Mesothelial cell of epicardium (in vitro differentiated cells): ENCODE data around the gene RIMBP2. TPM values are rescaled to one million over a fixed set of nuclear protein-coding genes. Genes with fewer than 3 reads are reported as not detected.
"Not testable (repeated sequence)": the region's sequence is repeated elsewhere in the genome, so short reads cannot be mapped to it uniquely, and the experiment has no call there.

Source experiments
- DNase-seq, 2 experiments: peaks; one replicate each; pipeline ENCODE4 v3.0.0; 2021; ENCODE audit warnings: low spot score in 2 of 2; ENCODE audit not compliant: unreplicated experiment in 2 of 2
- H3K27ac Mint-ChIP-seq: 2 replicates; pipeline ENCODE4 v1.8.0; 2021; ENCODE audit warnings: mixed read lengths
- H3K27me3 Mint-ChIP-seq: 2 replicates; pipeline ENCODE4 v1.8.0; 2021; ENCODE audit warnings: low read depth, mixed read lengths
- H3K36me3 Mint-ChIP-seq: 2 replicates; pipeline ENCODE4 v1.8.0; 2021; ENCODE audit warnings: mixed read lengths
- H3K4me1 Mint-ChIP-seq: 2 replicates; pipeline ENCODE4 v1.8.0; 2021; ENCODE audit warnings: mixed read lengths
- H3K4me3 Mint-ChIP-seq: 2 replicates; pipeline ENCODE4 v1.8.0; 2021; ENCODE audit warnings: mild to moderate bottlenecking, moderate library complexity, mixed read lengths
- H3K9me3 Mint-ChIP-seq: 2 replicates; pipeline ENCODE4 v1.8.0; 2021; ENCODE audit warnings: mixed read lengths
- total RNA-seq: library from RNA; stranded (reverse); gene quantifications from 3 replicates; pipeline ENCODE4 v1.2.1, GENCODE V29; 2021
- TF ChIP-seq, protein P1 (sequence below): fragments of 200-600 bp; sonication (generic); IDR thresholded peaks from one replicate; pipeline ENCODE4 v1.5.0; 2021; ENCODE audit warnings: antibody characterized with exemption; ENCODE audit not compliant: unreplicated experiment

Gene RIMBP2
- total RNA-seq, 1 donor from 2014 or later, result 8.6 TPM

DNA sequence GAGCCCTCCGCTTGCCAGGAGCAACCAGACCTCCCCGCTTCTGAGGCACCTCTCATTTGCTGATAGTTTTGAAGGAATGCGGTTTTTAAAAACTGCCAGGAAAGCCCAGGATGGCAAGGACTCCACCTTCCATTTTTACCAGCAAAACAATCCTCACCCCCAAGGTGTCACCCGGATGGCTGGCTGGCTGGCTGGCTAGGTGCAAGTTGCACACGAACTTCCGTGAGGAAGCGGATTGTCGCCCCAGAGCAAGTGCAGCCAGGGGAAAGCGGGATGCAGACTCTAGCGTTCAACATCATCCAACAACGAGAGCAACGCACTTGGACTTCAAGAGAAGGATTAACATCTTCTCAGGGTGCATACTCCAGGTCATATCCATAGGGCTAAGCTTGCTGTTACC lies 125.4 kb downstream of the RIMBP2 start:
- H3K4me1 Mint-ChIP-seq, result no peaks in the 10 kb centered on the region
- DNase-seq, result no peak
- H3K36me3 Mint-ChIP-seq, result no peaks in the 10 kb centered on the region
- TF ChIP-seq, protein P1, sequence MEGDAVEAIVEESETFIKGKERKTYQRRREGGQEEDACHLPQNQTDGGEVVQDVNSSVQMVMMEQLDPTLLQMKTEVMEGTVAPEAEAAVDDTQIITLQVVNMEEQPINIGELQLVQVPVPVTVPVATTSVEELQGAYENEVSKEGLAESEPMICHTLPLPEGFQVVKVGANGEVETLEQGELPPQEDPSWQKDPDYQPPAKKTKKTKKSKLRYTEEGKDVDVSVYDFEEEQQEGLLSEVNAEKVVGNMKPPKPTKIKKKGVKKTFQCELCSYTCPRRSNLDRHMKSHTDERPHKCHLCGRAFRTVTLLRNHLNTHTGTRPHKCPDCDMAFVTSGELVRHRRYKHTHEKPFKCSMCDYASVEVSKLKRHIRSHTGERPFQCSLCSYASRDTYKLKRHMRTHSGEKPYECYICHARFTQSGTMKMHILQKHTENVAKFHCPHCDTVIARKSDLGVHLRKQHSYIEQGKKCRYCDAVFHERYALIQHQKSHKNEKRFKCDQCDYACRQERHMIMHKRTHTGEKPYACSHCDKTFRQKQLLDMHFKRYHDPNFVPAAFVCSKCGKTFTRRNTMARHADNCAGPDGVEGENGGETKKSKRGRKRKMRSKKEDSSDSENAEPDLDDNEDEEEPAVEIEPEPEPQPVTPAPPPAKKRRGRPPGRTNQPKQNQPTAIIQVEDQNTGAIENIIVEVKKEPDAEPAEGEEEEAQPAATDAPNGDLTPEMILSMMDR, result no peak
- no peak overlapping the region for H3K27ac Mint-ChIP-seq
- peaks cover 5% of the 10 kb centered on the region for H3K9me3 Mint-ChIP-seq
- no peak overlapping the region for H3K4me3 Mint-ChIP-seq
- peaks cover 10% of the 10 kb centered on the region for H3K27me3 Mint-ChIP-seq

- H3K9me3 Mint-ChIP-seq, result peaks cover 6% of the 10 kb centered on the region
- H3K36me3 Mint-ChIP-seq, result no peaks in the 10 kb centered on the region
- H3K4me1 Mint-ChIP-seq, result no peaks in the 10 kb centered on the region
- no peak overlapping the region for H3K27ac Mint-ChIP-seq
- no peak for DNase-seq
- TF ChIP-seq, protein P1, result no peak
- H3K4me3 Mint-ChIP-seq, result no peak overlapping the region
- peaks cover 10% of the 10 kb centered on the region for H3K27me3 Mint-ChIP-seq
Observed at GRCh38 chr12:130589540-130590317, 126.4 kb downstream of the RIMBP2 start.

GRCh38 chr12:130588696-130589539 lies 127.2 kb downstream of the RIMBP2 start:
- H3K4me1 Mint-ChIP-seq, result no peaks in the 10 kb centered on the region
- no peak overlapping the region for H3K27ac Mint-ChIP-seq
- no peaks in the 10 kb centered on the region for H3K36me3 Mint-ChIP-seq
- no peak overlapping the region for H3K4me3 Mint-ChIP-seq
- no peak for DNase-seq
- peaks cover 10% of the 10 kb centered on the region for H3K27me3 Mint-ChIP-seq
- H3K9me3 Mint-ChIP-seq, result peaks cover 6% of the 10 kb centered on the region
- TF ChIP-seq, protein P1, result no peak

GRCh38 chr12:130587966-130588365 lies 128.1 kb downstream of the RIMBP2 start:
- Mint-ChIP-seq H3K27me3 (peaks cover 10% of the 10 kb centered on the region), H3K4me3 (no peak overlapping the region), H3K4me1 (no peaks in the 10 kb centered on the region), H3K27ac (no peak overlapping the region), H3K36me3 (no peaks in the 10 kb centered on the region), H3K9me3 (peaks cover 6% of the 10 kb centered on the region)
- DNase-seq, result no peak
- TF ChIP-seq, protein P1, result no peak

- not testable (repeated sequence) for H3K4me1 Mint-ChIP-seq, H3K36me3 Mint-ChIP-seq, H3K27me3 Mint-ChIP-seq, DNase-seq, H3K4me3 Mint-ChIP-seq, H3K9me3 Mint-ChIP-seq, H3K27ac Mint-ChIP-seq
Observed at GRCh38 chr12:130584475-130584874, 131.6 kb downstream of the RIMBP2 start.

- Mint-ChIP-seq H3K36me3 (no peaks in the 10 kb centered on the region), H3K27ac (no peak overlapping the region), H3K27me3 (peaks cover 2% of the 10 kb centered on the region), H3K4me3 (no peak overlapping the region), H3K9me3 (peaks cover 6% of the 10 kb centered on the region), H3K4me1 (no peaks in the 10 kb centered on the region)
- TF ChIP-seq, protein P1, result no peak
- DNase-seq, result no peak
Observed at GRCh38 chr12:130583800-130584199, 132.3 kb downstream of the RIMBP2 start.
